NCI-H2029 (cell line): ENCODE results near the gene CACNA2D4.

Source experiments
- DNase-seq: peaks from one replicate; lab custom pipeline; 2025; lab: John Stamatoyannopoulos, UW

The CACNA2D4 gene

GRCh38 chr12:1800401-1801302, 117.8 kb downstream of the CACNA2D4 start:
- no peak for DNase-seq

GRCh38 chr12:1799882-1800400, 118.5 kb downstream of the CACNA2D4 start:
- no peak for DNase-seq

GRCh38 chr12:1799051-1799881, 119.2 kb downstream of the CACNA2D4 start:
- DNase-seq = no peak

GRCh38 chr12:1798641-1799020, 119.8 kb downstream of the CACNA2D4 start:
- DNase-seq = no peak

GRCh38 chr12:1797991-1798640, 120.3 kb downstream of the CACNA2D4 start:
- no peak for DNase-seq

- no peak for DNase-seq
Observed at GRCh38 chr12:1797011-1797901, 121.2 kb downstream of the CACNA2D4 start.

- DNase-seq = peak; percentile 8
Observed at GRCh38 chr12:1796515-1797010, 121.9 kb downstream of the CACNA2D4 start.

GRCh38 chr12:1795785-1796514, 122.5 kb downstream of the CACNA2D4 start:
- peak; percentile 85 for DNase-seq

- DNase-seq = no peak
Observed at GRCh38 chr12:1795221-1795784, 123.1 kb downstream of the CACNA2D4 start.

GRCh38 chr12:1794440-1795090, 123.9 kb downstream of the CACNA2D4 start:
- DNase-seq = no peak

- DNase-seq = no peak
Observed at GRCh38 chr12:1793426-1794210, 124.8 kb downstream of the CACNA2D4 start.

GRCh38 chr12:1792406-1792805, 126.0 kb downstream of the CACNA2D4 start:
- no peak for DNase-seq

GRCh38 chr12:1791104-1791841, 127.2 kb downstream of the CACNA2D4 start:
- peak; percentile 53 for DNase-seq

- DNase-seq = no peak
Observed at GRCh38 chr12:1790444-1790843, 128.0 kb downstream of the CACNA2D4 start.

- DNase-seq = no peak
Observed at GRCh38 chr12:1787714-1788113, 130.7 kb downstream of the CACNA2D4 start.

- no peak for DNase-seq
Observed at GRCh38 chr12:1782215-1782614, 136.2 kb downstream of the CACNA2D4 start.

GRCh38 chr12:1781772-1782171, 136.7 kb downstream of the CACNA2D4 start:
- DNase-seq = no peak

- no peak for DNase-seq
Observed at GRCh38 chr12:1779783-1780182, 138.7 kb downstream of the CACNA2D4 start.
